K562 (cell line): ENCODE results near the gene BCR. TPM values are rescaled to one million over a fixed set of nuclear protein-coding genes. Genes with fewer than 3 reads are reported as not detected.

Experiments used
- ATAC-seq: fragments of 200-7000 bp; cut with Tn5 transposase; 3 replicates; pipeline ENCODE4 v1.9.1; 2020; ENCODE audit warnings: moderate library complexity
- BruUV-seq: library from RNA; stranded (reverse); fragments of 400-500 nt; replicated peaks from 2 replicates; lab custom pipeline; 2021; lab: Mats Ljungman, UMichigan
- CTCF ChIA-PET: fragments of 300-600 bp; formaldehyde crosslinking; extraction: SDS; loops from one replicate; lab custom pipeline; 2021; ENCODE audit warnings: low intra/inter-chr PET ratio; lab: Yijun Ruan, JAX
- POLR2A ChIA-PET: fragments of 300-600, 350-650 bp; sonication (Branson Sonifier 250); formaldehyde crosslinking; extraction: SDS; loops from one replicate; lab custom pipeline; 2021; ENCODE audit warnings: antibody characterized with exemption, inconsistent platforms; lab: Yijun Ruan, JAX
- DNase-seq, 4 experiments: peaks; one replicate each; pipeline versions ENCODE4 v3.0.0 to v3.0.0-alpha.2; 2011 to 2018; ENCODE audit warnings: low spot score in 3 of 4, mixed read lengths in 3 of 4; ENCODE audit errors: extremely low read depth in 1 of 4
- FAIRE-seq: peaks from 2 replicates; lab custom pipeline; 2011; peaks lifted over from hg19 to GRCh38; lab: Jason Lieb, UNC
- H2AFZ ChIP-seq: 2 replicates; pipeline ENCODE4 v1.6.0; 2011; ENCODE audit warnings: low read depth, low read length, control low read depth, inconsistent platforms
- H3K27ac ChIP-seq: fragments of 200-600 bp; 3 replicates; pipeline ENCODE4 v1.8.0; 2011; ENCODE audit warnings: low read depth, mild to moderate bottlenecking, control low read depth, inconsistent platforms, low read length, moderate library complexity, mixed read lengths; ENCODE audit errors: extremely low read depth
- H3K27me3 ChIP-seq, 2 experiments: fragments of 300-600 bp in 1 of 2; 2 replicates in 1 of 2; 3 replicates in 1 of 2; pipeline versions ENCODE4 v1.6.0 to v1.8.0; 2011; ENCODE audit warnings: inconsistent platforms in 2 of 2, low read length in 2 of 2, mild to moderate bottlenecking in 1 of 2, mixed read lengths in 1 of 2, moderate library complexity in 1 of 2; ENCODE audit not compliant: control insufficient read depth in 2 of 2, insufficient read depth in 2 of 2
- H3K36me3 ChIP-seq: fragments of 300-600 bp; 3 replicates; pipeline ENCODE4 v1.8.0; 2011; ENCODE audit warnings: mild to moderate bottlenecking, low read length, inconsistent platforms; ENCODE audit not compliant: control insufficient read depth, insufficient read depth
- H3K4me1 ChIP-seq, 2 experiments: fragments of 200-600 bp in 1 of 2; replicated peaks in 1 of 2; 2 replicates in 1 of 2; 3 replicates in 1 of 2; pipeline versions ENCODE4 v1.5.1 to v1.8.0; 2011; ENCODE audit warnings: inconsistent platforms in 2 of 2, low read length in 2 of 2, mild to moderate bottlenecking in 1 of 2, mixed read lengths in 1 of 2, moderate library complexity in 1 of 2; ENCODE audit not compliant: control insufficient read depth in 2 of 2, insufficient read depth in 2 of 2
- H3K4me2 ChIP-seq: 2 replicates; pipeline ENCODE4 v1.6.1; 2011; ENCODE audit warnings: low read length, control low read depth, inconsistent platforms, mixed read lengths; ENCODE audit not compliant: insufficient read depth
- H3K4me3 ChIP-seq: fragments of 200-600 bp; sonication (generic), shearing (Covaris generic); 2 replicates; pipeline ENCODE4 v1.5.1; 2016; ENCODE audit warnings: control low read depth, inconsistent platforms
- H3K79me2 ChIP-seq: fragments of 200-600 bp; 3 replicates; pipeline ENCODE4 v1.8.0; 2011; ENCODE audit warnings: low read length, inconsistent platforms; ENCODE audit not compliant: control insufficient read depth, insufficient read depth
- H3K9ac ChIP-seq, 2 experiments: 2 replicates each; pipeline versions ENCODE4 v1.6.0 to v1.6.1; 2011; ENCODE audit warnings: low read depth in 2 of 2, low read length in 2 of 2, control low read depth in 1 of 2, inconsistent platforms in 1 of 2, mild to moderate bottlenecking in 1 of 2, mixed read lengths in 1 of 2; ENCODE audit not compliant: insufficient read depth in 1 of 2
- H3K9me1 ChIP-seq: one replicate; pipeline ENCODE4 v1.6.0; 2011; ENCODE audit warnings: inconsistent platforms, mild to moderate bottlenecking, low read length, moderate library complexity; ENCODE audit not compliant: control insufficient read depth, insufficient read depth
- H3K9me3 ChIP-seq: replicated peaks from 2 replicates; pipeline ENCODE4 v1.5.1; 2011; ENCODE audit warnings: low read depth, low read length, inconsistent platforms; ENCODE audit not compliant: control insufficient read depth, insufficient read depth
- H4K20me1 ChIP-seq: replicated peaks from 2 replicates; pipeline ENCODE4 v1.6.1; 2011; ENCODE audit warnings: low read length, inconsistent platforms, mixed read lengths; ENCODE audit not compliant: control insufficient read depth, insufficient read depth
- CBFA2T2 ChIP-seq: fragments of 450-650 bp; conservative IDR thresholded peaks from 2 replicates; pipeline ENCODE4 v1.6.1; 2017; ENCODE audit warnings: mild to moderate bottlenecking
- CHD2 ChIP-seq: IDR thresholded peaks from 2 replicates; pipeline ENCODE4 v1.6.1; 2011; ENCODE audit warnings: low read depth, low read length
- KAT2B ChIP-seq: IDR thresholded peaks from one replicate; pipeline ENCODE4 v1.6.1; 2012; ENCODE audit warnings: low read depth, mild to moderate bottlenecking, control low read depth, inconsistent platforms, low read length, moderate library complexity
- KHSRP ChIP-seq: fragments of 450-650 bp; IDR thresholded peaks from 2 replicates; pipeline ENCODE4 v1.6.1; 2017
- MCM3 ChIP-seq: fragments of 450-650 bp; IDR thresholded peaks from 2 replicates; pipeline ENCODE4 v1.6.1; 2016
- MCM7 ChIP-seq, 2 experiments: fragments of 450-650 bp; IDR thresholded peaks; 2 replicates each; pipeline ENCODE4 v1.6.1; 2016 to 2018
- MED1 ChIP-seq: sonication (generic); formaldehyde crosslinking; IDR thresholded peaks from 2 replicates; pipeline ENCODE4 v1.8.1; 2023; ENCODE audit warnings: missing genetic modification reagents, borderline replicate concordance
- POLR2H ChIP-seq: IDR thresholded peaks from 2 replicates; pipeline ENCODE4 v1.6.1; 2016; ENCODE audit warnings: missing genetic modification characterization, low read depth, mild to moderate bottlenecking, control low read depth, missing compliant biosample characterization, moderate library complexity
- RBM17 ChIP-seq: fragments of 200-400 bp; formaldehyde crosslinking; IDR thresholded peaks from 2 replicates; pipeline ENCODE4 v1.6.1; 2017; ENCODE audit warnings: low read depth, mild to moderate bottlenecking, low read length, borderline replicate concordance
- TEAD4 ChIP-seq, 2 experiments: sonication (generic) in 1 of 2; formaldehyde crosslinking in 1 of 2; IDR thresholded peaks; 2 replicates each; pipeline versions ENCODE4 v1.6.1 to v1.8.0; 2012 to 2022; ENCODE audit warnings: borderline replicate concordance in 1 of 2, inconsistent platforms in 1 of 2, low read length in 1 of 2, mild to moderate bottlenecking in 1 of 2, missing genetic modification reagents in 1 of 2
- ZBED1 ChIP-seq: IDR thresholded peaks from 2 replicates; pipeline ENCODE4 v1.6.1; 2014
- ZNF3 ChIP-seq: fragments of 250-450 bp; sonication (Bioruptor Pico); IDR thresholded peaks from 2 replicates; pipeline ENCODE4 v1.5.0; 2021; ENCODE audit warnings: mild to moderate bottlenecking, moderate library complexity
- WGBS: fragments of 100-300 bp; shearing (Covaris generic); methylation state at CpG from one replicate; pipeline ENCODE4 v1.1.6; 2016; ENCODE audit warnings: low coverage, mixed read lengths; ENCODE audit not compliant: insufficient coverage; ENCODE audit errors: missing lambda C conversion rate; 5-methylcytosine and 5-hydroxymethylcytosine counted together
- in situ Hi-C: fragments of 300-500 bp; cut with MboI; formaldehyde crosslinking; loops from 4 replicates; pipeline ENCODE4 v1.15.0; 2018; ENCODE audit warnings: inconsistent platforms, mixed read lengths
- intact Hi-C: fragments of 100-400 bp; cut with micrococcal nuclease; formaldehyde crosslinking; loops from 2 replicates; pipeline ENCODE4 v1.14.2; 2022
- polyA plus RNA-seq, 8 experiments: library from polyadenylated mRNA; depleted of rRNA in 4 of 8; stranded (reverse) in 5 of 8; unstranded in 3 of 8; fragments of >200 nt; fragmentation: Nextera tagmentation in 2 of 8; fragmentation: Illumina TruSeq in 1 of 8; extraction: Ambion mirVana in 2 of 8; extraction: Trizol in 1 of 8; gene quantifications; 2 replicates each; pipeline versions ENCODE4 v1.2.1 to v1.2.3, GENCODE V29; 2011 to 2014; ENCODE audit warnings: inconsistent platforms in 1 of 8, missing spikeins in 1 of 8
- total RNA-seq, 7 experiments: library from RNA; depleted of rRNA in 6 of 7; stranded (reverse); fragments of >200 nt in 6 of 7; fragmentation: Illumina TruSeq in 2 of 7; extraction: Trizol in 2 of 7; gene quantifications; 2 replicates each; pipeline versions ENCODE4 v1.2.1 to v1.2.3, GENCODE V29; 2011 to 2021; ENCODE audit warnings: low replicate concordance in 1 of 7
- TF ChIP-seq, protein P1 (sequence below): sonication (generic); formaldehyde crosslinking; IDR thresholded peaks from 2 replicates; pipeline ENCODE4 v1.8.1; 2023; ENCODE audit warnings: mild to moderate bottlenecking, missing genetic modification reagents
- TF ChIP-seq, protein P2 (sequence below), 2 experiments: fragments of 450-650 bp in 1 of 2; sonication (generic) in 1 of 2; formaldehyde crosslinking; conservative IDR thresholded peaks; 2 replicates each; pipeline versions ENCODE4 v1.4.0 to v1.8.1; 2020 to 2022; ENCODE audit warnings: mild to moderate bottlenecking in 1 of 2, missing genetic modification reagents in 1 of 2

Gene BCR
- total and polyA plus RNA-seq, 9 of the 15 experiments (the other 6 are each of a cell fraction or from before 2014, with no cell fraction given): 0.41 to 150 (median 45.6) TPM

DNA sequence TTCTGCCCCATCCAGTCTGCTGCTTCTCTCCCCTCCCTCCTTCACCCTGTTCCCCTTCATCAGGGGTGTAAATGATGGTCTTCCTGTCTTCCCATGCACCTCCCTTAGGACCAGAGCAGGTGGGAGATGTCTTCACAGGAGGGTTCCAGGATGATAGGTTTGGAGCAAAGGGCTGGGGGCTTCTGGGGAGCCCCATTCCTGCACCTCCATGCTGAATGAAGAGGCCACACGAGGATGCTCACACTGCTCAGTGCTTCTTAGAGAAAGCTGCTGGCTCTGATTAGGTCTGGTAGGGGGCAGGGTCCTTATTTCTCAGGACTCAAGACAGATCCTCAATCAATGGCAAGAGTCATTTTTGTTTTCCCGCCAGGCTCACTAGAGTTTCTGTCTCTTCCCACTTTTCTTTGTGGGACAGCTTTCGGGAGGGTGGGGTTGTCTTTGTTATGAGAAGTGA is 41.1 kb downstream of the BCR start:
- intact Hi-C loops: loop anchor here (2.0 kb wide), 1 partner anchor 39 kb away; no protein-coding TSS in a partner anchor

More for the DNA sequence above, 41.1 kb downstream of the BCR start:
- Histone ChIP-seq H3K27ac (no peak overlapping the region), H3K27me3 (no peaks in the 10 kb centered on the region), H3K79me2 (peaks cover 98% of the 10 kb centered on the region), H4K20me1 (peaks cover 80% of the 10 kb centered on the region), H3K4me3 (no peak overlapping the region), H3K36me3 (peaks cover 4% of the 10 kb centered on the region; the same call in 1 of the 3 replicates), H2AFZ (no peak overlapping the region), H3K4me1 (peaks cover 73 to 84% of the 10 kb centered on the region in 2 experiments), H3K9me3 (no peaks in the 10 kb centered on the region), H3K9ac (peak overlapping the region in 1 of 2 experiments; percentile 5; a peak in 1 of 4 replicates), H3K4me2 (no peak overlapping the region), H3K9me1 (peaks cover 67% of the 10 kb centered on the region)
- in situ Hi-C loops: no loop called here
- no TSS peak for BruUV-seq
- FAIRE-seq (no peak), ATAC-seq (no peak), DNase-seq (peak in 3 of 4 experiments; percentile 58 to 59 (median 58))
- CTCF ChIA-PET: interaction anchor here (0.9 kb wide), 1 partner anchor 61 kb away, joined by 3 read pairs; no protein-coding TSS in a partner anchor
- TF ChIP-seq KHSRP (no peak), KAT2B (no peak), MCM7 (IDR thresholded peaks at IDR 0.05) (no peak), ZNF3 (CRISPR knock-in tag) (no peak), CHD2 (no peak), ZBED1 (no peak), POLR2H (tag) (no peak), TEAD4 (IDR thresholded peaks at IDR 0.05; ENCODE audit: low read length) (no peak), TEAD4 (CRISPR knock-in tag; IDR thresholded peaks at IDR 0.05; ENCODE audit: borderline replicate concordance) (no peak), RBM17 (no peak), MED1 (CRISPR knock-in tag) (no peak), MCM3 (no peak), CBFA2T2 (no peak)
- TF ChIP-seq, protein P1, sequence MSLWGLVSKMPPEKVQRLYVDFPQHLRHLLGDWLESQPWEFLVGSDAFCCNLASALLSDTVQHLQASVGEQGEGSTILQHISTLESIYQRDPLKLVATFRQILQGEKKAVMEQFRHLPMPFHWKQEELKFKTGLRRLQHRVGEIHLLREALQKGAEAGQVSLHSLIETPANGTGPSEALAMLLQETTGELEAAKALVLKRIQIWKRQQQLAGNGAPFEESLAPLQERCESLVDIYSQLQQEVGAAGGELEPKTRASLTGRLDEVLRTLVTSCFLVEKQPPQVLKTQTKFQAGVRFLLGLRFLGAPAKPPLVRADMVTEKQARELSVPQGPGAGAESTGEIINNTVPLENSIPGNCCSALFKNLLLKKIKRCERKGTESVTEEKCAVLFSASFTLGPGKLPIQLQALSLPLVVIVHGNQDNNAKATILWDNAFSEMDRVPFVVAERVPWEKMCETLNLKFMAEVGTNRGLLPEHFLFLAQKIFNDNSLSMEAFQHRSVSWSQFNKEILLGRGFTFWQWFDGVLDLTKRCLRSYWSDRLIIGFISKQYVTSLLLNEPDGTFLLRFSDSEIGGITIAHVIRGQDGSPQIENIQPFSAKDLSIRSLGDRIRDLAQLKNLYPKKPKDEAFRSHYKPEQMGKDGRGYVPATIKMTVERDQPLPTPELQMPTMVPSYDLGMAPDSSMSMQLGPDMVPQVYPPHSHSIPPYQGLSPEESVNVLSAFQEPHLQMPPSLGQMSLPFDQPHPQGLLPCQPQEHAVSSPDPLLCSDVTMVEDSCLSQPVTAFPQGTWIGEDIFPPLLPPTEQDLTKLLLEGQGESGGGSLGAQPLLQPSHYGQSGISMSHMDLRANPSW: peak; percentile 79; the same call in 1 of the 2 replicates
- TF ChIP-seq, protein P2, sequence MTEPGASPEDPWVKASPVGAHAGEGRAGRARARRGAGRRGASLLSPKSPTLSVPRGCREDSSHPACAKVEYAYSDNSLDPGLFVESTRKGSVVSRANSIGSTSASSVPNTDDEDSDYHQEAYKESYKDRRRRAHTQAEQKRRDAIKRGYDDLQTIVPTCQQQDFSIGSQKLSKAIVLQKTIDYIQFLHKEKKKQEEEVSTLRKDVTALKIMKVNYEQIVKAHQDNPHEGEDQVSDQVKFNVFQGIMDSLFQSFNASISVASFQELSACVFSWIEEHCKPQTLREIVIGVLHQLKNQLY (CRISPR knock-in tag; conservative IDR thresholded peaks at IDR 0.05): peak in 1 of 2 experiments; percentile 58; a peak in 2 of 4 replicates
- 84% methylated on average over 3 of the region's 3 CpGs for WGBS
- POLR2A ChIA-PET: interaction anchor here (0.6 to 86.5 kb wide), 5 partner anchors 21 to 147 kb away, joined by 3 to 3476 read pairs (median 11); partner anchors contain the start of genes BCR and RAB36
